ENCODE data around the gene FBH1. TPM values are rescaled to one million over a fixed set of nuclear protein-coding genes. Genes with fewer than 3 reads are reported as not detected.
"Not testable (repeated sequence)": the region's sequence is repeated elsewhere in the genome, so short reads cannot be mapped to it uniquely, and the experiment has no call there.

Gene FBH1
- total and polyA plus RNA-seq, 4 donors = 19.9 to 58.4 (median 48.1) TPM

DNA sequence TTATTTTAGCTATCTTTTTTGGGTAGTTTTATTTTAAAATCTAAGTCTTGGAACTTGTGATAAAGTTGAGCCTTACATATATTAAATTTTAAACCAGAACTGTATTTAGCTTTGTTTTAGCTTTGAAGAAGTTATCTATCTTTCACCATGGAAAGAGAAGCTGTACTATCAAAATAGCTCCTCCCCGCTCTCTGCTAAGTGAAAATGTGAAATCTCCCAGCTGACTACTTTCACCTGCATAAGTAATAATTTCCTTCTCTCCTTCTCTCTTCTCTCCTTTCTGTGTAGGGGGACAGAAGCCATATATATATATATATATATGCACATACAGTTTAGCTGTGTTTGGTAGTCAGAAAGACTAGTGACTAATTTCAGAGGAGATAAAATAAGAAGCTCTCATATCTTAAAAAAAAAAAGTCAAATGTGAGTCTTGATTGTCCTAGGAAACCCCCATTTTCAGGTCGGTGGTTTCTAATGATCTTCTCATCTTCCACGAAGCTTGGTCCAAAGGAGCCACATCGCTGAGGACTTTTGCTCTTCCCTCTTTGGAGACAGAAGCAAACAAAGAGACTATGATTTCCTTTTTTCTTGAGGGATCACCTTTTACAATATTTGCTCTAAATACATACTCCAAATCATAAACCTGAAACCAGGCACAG lies 46.2 kb upstream of the FBH1 start:
- H3K9ac ChIP-seq (ENCODE audit: low read depth in 1 of 2, low read length in 2 of 2) = no peak overlapping the region
- no peaks in the 10 kb centered on the region for H3K27me3 ChIP-seq (ENCODE audit: control insufficient read depth in 4 of 4, insufficient read depth in 4 of 4, low read length in 3 of 4)
- H3K27ac ChIP-seq (ENCODE audit: low read depth in 1 of 2, low read length in 2 of 2) = no peak overlapping the region
- no peak for DNase-seq (ENCODE audit: low spot score)
- WGBS = 75% methylated on average over 4 of the region's 4 CpGs
- H3K4me3 ChIP-seq (ENCODE audit: low read depth in 1 of 3, low read length in 3 of 3) = no peak overlapping the region
- H3K4me1 ChIP-seq (ENCODE audit: control insufficient read depth in 4 of 4, insufficient read depth in 4 of 4, low read length in 3 of 4) = no peaks in the 10 kb centered on the region
- TF ChIP-seq, protein P1, sequence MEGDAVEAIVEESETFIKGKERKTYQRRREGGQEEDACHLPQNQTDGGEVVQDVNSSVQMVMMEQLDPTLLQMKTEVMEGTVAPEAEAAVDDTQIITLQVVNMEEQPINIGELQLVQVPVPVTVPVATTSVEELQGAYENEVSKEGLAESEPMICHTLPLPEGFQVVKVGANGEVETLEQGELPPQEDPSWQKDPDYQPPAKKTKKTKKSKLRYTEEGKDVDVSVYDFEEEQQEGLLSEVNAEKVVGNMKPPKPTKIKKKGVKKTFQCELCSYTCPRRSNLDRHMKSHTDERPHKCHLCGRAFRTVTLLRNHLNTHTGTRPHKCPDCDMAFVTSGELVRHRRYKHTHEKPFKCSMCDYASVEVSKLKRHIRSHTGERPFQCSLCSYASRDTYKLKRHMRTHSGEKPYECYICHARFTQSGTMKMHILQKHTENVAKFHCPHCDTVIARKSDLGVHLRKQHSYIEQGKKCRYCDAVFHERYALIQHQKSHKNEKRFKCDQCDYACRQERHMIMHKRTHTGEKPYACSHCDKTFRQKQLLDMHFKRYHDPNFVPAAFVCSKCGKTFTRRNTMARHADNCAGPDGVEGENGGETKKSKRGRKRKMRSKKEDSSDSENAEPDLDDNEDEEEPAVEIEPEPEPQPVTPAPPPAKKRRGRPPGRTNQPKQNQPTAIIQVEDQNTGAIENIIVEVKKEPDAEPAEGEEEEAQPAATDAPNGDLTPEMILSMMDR (IDR thresholded peaks at IDR 0.05; ENCODE audit: low read depth, low read length, missing input control) = no peak
- TF ChIP-seq EGR1 (IDR thresholded peaks at IDR 0.05; ENCODE audit: low read depth in 2 of 2) (no peak), FOXA1 (IDR thresholded peaks at IDR 0.05) (no peak), RAD21 (IDR thresholded peaks at IDR 0.05) (no peak), JUND (IDR thresholded peaks at IDR 0.05) (no peak), SP1 (IDR thresholded peaks at IDR 0.05) (no peak)
- H3K9me3 ChIP-seq (ENCODE audit: control insufficient read depth in 4 of 4, low read length in 3 of 4) = no peaks in the 10 kb centered on the region
- no peaks in the 10 kb centered on the region for H3K36me3 ChIP-seq (ENCODE audit: control insufficient read depth in 4 of 4, insufficient read depth in 3 of 4, low read depth in 1 of 4, low read length in 3 of 4)

- Histone ChIP-seq H3K4me1 (ENCODE audit: control insufficient read depth in 4 of 4, insufficient read depth in 4 of 4, low read length in 3 of 4) (no peaks in the 10 kb centered on the region), H3K27ac (ENCODE audit: low read depth in 1 of 2, low read length in 2 of 2) (no peak overlapping the region), H3K9ac (ENCODE audit: low read depth in 1 of 2, low read length in 2 of 2) (no peak overlapping the region), H3K9me3 (ENCODE audit: control insufficient read depth in 4 of 4, low read length in 3 of 4) (no peaks in the 10 kb centered on the region), H3K27me3 (ENCODE audit: control insufficient read depth in 4 of 4, insufficient read depth in 4 of 4, low read length in 3 of 4) (no peaks in the 10 kb centered on the region), H3K36me3 (ENCODE audit: control insufficient read depth in 4 of 4, insufficient read depth in 3 of 4, low read depth in 1 of 4, low read length in 3 of 4) (no peaks in the 10 kb centered on the region), H3K4me3 (ENCODE audit: low read depth in 1 of 3, low read length in 3 of 3) (no peak overlapping the region)
- no peak for DNase-seq (ENCODE audit: low spot score)
- WGBS = 75% methylated on average over 13 of the region's 13 CpGs
- no peak for TF ChIP-seq YY1 (IDR thresholded peaks at IDR 0.05)
- no peak for TF ChIP-seq HNF4G (IDR thresholded peaks at IDR 0.05)
- no peak for TF ChIP-seq FOXA1 (IDR thresholded peaks at IDR 0.05)
- TF ChIP-seq, protein P2, sequence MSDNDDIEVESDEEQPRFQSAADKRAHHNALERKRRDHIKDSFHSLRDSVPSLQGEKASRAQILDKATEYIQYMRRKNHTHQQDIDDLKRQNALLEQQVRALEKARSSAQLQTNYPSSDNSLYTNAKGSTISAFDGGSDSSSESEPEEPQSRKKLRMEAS (IDR thresholded peaks at IDR 0.05) = no peak
- TF ChIP-seq NR2F2 (IDR thresholded peaks at IDR 0.05) = no peak
- no peak for TF ChIP-seq JUND (IDR thresholded peaks at IDR 0.05)
- no peak for TF ChIP-seq EGR1 (IDR thresholded peaks at IDR 0.05; ENCODE audit: low read depth in 2 of 2)
- no peak for TF ChIP-seq RXRA (IDR thresholded peaks at IDR 0.05)
- TF ChIP-seq SP1 (IDR thresholded peaks at IDR 0.05) = no peak
- TF ChIP-seq HNF4A (conservative IDR thresholded peaks at IDR 0.05) = no peak
- no peak for TF ChIP-seq TAF1 (conservative IDR thresholded peaks at IDR 0.05)
- TF ChIP-seq FOXA2 (IDR thresholded peaks at IDR 0.05) = no peak
- TF ChIP-seq RAD21 (IDR thresholded peaks at IDR 0.05) = no peak
- TF ChIP-seq, protein P3, sequence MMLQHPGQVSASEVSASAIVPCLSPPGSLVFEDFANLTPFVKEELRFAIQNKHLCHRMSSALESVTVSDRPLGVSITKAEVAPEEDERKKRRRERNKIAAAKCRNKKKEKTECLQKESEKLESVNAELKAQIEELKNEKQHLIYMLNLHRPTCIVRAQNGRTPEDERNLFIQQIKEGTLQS (IDR thresholded peaks at IDR 0.05) = no peak
Measured at GRCh38 chr10:5844345-5845055, 45.5 kb upstream of the FBH1 start.

DNA sequence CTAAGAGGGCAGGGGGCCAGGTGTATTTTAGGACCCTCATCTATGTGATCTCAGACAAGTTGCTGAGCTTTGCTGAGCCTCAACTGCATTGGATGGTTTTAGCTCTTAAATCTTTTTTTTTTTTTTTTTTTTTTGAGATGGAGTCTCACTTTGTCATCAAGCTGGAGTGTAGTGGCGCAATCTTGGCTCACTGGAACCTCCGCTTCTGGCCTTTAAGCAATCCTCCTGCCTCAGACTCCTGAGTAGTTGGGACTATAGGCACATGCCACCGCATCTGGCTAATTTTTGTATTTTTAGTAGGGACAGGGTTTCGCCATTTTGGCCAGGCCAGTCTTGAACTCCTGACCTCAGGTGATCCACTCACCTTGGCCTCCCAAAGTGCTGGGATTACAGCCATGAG lies 43.4 kb upstream of the FBH1 start:
- H3K9me3 ChIP-seq (ENCODE audit: control insufficient read depth in 4 of 4, low read length in 3 of 4); H3K27ac ChIP-seq (ENCODE audit: low read depth in 1 of 2, low read length in 2 of 2); H3K36me3 ChIP-seq (ENCODE audit: control insufficient read depth in 4 of 4, insufficient read depth in 3 of 4, low read depth in 1 of 4, low read length in 3 of 4); H3K4me1 ChIP-seq (ENCODE audit: control insufficient read depth in 4 of 4, insufficient read depth in 4 of 4, low read length in 3 of 4); H3K4me3 ChIP-seq (ENCODE audit: low read depth in 1 of 3, low read length in 3 of 3); H3K27me3 ChIP-seq (ENCODE audit: control insufficient read depth in 4 of 4, insufficient read depth in 4 of 4, low read length in 3 of 4); H3K9ac ChIP-seq (ENCODE audit: low read depth in 1 of 2, low read length in 2 of 2); DNase-seq (ENCODE audit: low spot score): not testable (repeated sequence)
- WGBS = 95% methylated on average over 4 of the region's 4 CpGs
